HPDE6-E6E7 (cell line): ENCODE measurements around the gene KCNIP1.
"Not testable (repeated sequence)": the region's sequence is repeated elsewhere in the genome, so short reads cannot be mapped to it uniquely, and the experiment has no call there.

Source experiments
- DNase-seq: peaks from one replicate; pipeline ENCODE4 v3.0.0; 2011; ENCODE audit warnings: missing footprints; ENCODE audit errors: extremely low spot score

KCNIP1 gene

DNA sequence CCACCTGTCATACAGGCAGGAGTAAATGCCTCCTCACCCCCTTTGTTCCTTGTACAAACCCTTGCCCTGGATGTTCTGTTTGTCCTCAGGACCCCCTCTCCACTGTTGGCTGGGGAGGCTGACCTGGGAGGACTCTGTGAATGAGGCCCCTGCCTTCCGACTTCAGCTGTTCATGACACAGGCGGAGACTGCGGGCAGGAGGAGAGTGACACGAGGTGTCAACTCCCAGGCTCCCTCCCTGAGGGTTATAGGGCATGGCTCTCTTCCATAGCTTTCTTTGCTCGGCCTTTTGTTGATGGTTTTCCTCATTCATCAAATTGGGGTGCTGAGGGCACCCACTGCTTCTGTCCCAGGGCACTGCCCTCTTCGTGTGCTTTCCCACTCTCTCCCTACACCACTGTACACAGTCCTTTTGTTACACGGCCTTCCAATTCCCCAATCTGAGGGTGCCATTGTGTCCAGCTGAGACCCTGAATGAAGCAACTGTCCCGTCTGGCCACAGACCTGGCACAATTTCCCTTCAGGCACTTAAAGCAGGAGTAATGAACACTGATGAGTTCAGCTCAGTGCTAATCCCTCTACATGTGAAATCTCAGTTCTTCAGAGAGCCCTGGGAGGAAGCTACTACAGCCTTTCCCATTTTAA lies 33.8 kb downstream of the KCNIP1 start:
- no peak for DNase-seq

DNA sequence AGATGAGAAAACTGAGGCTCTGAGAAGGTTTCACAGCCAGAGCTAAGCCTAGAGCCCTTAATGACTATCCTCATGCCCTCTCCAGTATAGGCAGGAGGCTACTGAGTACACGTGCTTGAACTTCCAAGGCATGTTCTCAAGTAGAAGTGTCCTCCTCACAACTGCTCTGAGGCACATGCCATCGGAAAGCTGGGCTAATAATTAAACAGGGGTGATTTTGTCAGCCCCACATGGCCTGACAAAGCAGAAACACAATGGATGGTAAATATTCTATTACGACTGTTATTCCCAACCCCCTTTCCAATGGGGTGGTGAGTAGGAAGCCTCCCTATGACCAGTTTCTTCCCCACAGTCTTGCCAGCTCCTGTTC lies 34.3 kb downstream of the KCNIP1 start:
- DNase-seq = no peak

DNA sequence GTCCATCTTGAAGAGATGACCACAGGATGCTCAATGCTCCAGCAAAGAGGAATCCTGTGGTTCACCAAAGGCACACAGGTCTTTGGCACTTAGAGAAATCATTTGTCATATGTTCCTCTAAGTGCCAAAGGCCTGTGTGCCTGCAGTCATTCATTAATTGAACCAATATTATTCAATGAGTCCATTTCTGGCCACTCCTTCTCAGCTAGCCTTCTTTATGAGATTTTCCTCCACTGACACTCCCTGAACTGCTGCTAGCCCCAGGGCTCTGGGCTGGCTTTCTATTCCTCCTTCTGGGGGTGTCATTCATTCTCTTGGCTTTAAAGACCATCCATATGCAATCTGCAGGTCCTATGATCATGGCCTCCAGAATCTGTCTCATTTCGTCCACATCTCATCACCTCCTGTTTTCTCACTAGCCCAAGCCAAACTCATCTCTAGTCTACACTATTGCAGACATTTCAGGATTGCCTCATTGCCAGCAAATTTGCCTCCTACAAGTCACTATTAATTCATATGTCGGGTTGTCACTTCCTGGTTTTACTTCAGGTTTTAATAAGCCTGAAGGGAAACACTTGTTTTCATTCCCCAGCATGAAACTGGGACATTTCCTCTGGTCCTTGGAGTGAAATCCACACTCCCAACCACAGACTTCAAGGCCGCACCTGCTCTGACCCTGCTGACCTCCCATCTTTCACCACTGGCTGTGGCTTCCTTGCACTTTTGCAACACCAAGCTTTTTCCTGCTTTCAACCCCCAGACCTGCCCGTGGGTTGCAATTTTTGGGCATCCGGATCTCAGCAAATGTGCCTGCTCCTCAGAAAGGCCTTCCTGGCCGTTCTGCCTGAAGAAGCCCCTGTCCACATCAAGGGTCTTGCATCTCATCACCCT lies 35.1 kb downstream of the KCNIP1 start:
- DNase-seq = no peak

DNA sequence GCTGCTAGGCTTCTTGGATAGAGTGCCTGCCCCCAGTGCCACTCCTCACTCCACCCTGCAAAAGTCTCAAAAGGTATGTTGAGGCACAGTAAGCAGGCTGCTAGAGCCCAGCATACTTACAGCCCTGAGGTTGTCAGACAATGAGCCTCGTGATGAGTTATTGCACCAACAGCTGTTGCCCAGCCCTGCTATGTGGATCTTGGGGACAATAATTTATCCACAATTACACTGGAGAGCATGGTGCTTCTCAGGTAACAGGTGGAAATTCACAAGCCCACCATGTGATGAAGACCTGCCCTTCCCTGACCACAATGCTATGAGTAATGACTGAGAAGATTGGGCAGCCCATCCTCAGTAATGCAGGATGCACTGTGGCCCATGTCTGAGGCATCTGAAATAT lies 36.5 kb downstream of the KCNIP1 start:
- no peak for DNase-seq

DNA sequence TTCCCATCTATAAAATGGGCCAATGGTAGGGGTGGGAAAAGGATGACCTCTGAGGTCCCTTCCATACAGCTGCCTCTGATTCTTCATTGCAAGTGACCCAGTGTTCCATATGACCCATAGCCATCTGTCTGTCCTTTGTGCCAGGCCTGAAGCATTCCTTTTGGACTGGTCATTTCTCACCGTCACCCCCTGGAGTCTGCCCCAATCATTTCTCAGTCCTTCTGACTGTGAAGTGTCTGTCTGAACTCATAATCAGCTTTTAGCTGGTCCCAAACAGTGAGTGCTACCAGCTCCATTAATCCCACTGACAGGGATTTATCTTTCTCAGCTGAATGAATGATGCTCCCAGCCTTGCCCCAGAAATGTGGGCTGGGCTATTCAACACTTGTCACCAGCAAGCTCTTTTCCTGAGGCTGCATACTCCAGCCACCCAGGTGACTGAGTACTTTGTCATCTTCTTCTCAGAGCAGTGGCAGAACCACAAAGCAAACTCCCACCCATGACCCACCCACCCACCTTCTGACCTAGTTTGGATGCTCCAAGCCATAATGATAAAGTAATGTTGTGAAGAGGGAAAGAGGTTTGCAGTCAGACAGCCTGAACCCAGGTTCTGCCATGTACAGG lies 37.4 kb downstream of the KCNIP1 start:
- DNase-seq = no peak

DNA sequence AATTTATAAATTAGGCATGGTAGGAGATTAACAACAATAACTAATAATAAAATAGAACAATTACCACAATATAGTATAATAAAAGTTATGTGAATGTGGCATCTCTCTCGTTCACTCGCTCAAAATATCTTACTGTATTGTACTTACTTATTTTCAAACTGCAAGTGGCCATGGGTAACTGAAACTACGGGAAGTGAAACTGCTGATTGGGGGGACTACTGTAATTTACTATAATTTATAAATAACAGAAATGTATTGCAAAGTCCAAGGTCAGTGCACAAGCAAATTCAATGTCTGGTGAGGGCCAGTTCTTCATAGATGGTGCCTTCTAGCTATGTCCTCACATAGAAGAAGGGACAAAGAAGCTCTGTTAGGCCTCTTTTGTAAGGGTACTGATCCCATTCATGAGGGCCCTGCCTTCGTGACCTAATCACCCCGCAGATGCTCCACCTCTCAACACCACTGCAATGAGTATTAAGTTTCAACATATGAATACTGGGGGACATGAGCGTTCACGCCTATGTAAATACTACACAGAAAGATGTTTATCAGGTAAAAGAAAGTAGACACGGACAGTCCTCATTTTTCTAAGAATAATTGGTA lies 39.0 kb downstream of the KCNIP1 start:
- DNase-seq = no peak

DNA sequence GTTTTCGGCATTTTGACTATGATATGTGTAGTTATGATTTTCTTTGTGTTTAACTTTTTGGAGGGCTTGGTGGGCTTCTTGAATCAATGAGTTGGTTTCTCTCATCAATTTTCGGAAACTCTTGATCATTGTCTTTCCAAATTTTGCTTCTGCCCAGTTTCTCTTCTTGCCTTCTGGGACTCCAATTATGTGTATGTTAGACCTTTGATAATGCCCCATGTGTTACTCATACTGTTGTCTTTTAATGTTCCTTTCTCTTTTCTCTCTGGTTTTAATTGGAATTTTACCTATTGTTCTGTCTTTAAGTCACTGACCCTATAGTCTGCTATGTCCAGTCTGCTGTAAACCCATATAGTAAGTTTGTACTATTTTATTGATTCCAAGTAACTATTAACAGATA lies 41.5 kb downstream of the KCNIP1 start:
- no peak for DNase-seq

DNA sequence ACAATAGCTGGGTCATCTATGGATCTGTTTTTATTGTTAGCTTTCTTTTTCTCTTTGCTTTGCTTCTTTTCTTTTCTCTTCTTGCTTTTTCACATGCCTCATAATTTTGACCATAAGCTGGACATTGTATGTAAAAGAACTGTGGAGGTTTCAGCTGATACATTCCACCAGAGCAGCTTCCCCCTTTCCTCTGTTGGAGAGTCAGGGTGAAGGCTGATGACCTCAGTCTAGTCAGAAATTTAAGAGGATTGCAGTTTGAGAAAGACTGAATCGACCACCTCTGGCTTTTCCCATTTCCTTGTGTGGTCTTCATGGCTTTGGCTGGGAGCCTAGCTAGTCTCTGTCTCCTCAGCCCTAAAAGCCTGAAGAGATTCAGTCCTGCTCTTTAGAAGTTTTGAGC lies 42.0 kb downstream of the KCNIP1 start:
- DNase-seq = no peak

DNA sequence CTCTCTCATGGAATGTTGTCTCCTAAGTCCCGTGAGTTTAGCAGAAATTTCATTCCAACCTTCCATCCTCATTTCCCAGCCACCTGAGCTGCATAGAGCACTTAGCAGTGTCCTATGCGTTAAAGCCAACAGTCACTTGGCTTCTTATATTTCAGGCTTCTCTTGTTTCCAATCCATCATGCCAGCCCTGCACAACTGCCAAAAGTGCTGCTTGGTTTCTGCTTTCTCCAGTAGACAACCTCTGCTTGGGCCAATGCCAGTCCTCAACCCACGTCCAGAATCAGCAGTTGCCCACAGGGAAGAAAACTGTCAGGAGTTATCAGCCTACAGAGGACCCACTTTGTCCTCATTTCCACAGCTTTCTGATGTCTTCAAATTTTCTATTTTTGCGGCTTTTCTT lies 42.5 kb downstream of the KCNIP1 start:
- no peak for DNase-seq

DNA sequence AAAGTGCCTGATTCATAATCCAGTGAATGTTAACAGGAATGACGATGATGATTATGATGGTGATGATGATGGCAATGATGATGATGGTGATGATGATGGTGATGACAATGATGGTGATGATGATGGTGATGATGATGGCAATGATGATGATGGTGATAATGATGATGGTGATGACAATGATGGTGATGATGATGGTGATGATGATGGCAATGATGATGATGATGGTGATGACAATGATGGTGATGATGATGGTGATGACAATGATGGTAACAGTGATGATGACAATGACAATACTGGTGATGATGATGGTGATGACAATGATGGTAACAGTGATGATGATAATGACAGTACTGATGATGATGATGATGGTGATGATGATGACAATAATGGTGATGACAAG lies 46.6 kb downstream of the KCNIP1 start:
- DNase-seq = not testable (repeated sequence)

DNA sequence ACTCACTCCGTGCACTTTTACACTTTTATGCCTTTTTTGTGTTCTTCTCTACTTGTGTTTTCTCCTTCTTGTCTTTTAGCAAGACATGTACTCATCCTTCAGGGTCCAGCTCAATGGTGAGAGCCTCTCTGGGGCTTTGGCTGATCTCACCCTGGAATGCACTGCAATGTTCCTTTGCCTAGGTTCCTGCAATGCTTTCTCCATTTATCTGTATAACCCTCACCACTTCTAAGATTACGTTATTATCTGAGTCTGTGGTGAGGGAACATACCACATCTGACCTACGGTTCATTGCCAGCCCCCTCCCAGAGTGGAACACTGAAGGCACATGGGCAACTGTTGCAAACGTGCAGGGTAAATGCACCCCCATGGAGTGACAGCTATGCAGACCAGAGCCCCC lies 47.3 kb downstream of the KCNIP1 start:
- no peak for DNase-seq

DNA sequence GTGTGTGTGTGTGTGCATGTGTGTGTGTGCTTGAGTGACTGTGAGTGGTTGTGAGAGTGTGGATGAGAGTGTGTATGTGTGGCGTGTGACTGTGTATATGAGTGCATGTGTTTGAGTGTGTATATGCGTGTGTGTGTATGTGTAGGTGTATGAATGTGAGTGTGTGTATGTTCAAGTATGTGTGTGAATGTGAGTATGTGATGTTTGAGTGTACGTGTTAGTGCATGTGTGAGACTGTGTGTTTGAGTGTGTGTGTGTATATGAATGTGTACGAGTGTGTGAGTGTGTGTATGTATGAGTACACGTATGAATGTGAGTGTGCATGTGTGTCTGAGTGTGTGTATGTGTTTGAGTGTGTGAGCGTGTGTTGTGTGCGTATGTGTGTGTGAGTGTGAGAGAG lies 47.8 kb downstream of the KCNIP1 start:
- DNase-seq = no peak

DNA sequence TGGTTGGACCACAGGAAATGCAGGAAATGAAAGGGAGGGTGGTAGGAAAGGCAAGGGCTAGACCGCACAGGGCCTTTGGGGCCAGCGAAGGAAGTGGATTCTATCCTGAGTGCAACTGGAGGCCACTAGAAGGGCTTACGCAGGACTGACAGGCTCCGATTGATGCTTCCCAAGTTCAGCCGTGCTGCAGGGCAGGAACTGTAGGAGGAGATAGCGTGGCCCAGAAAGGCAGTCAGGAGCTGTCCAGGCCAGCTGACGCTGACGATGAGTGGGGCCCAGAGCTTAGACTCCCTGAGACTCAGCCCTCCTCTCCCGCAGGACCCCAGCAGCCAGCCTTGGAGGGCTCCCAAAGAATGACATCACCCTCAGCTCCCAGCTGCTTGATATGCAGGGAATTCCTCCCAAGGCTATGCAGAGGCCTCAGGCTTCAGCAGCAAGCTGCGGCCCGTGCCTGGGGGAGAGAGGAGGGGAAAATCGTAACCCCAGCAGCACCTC lies 48.8 kb downstream of the KCNIP1 start:
- no peak for DNase-seq

DNA sequence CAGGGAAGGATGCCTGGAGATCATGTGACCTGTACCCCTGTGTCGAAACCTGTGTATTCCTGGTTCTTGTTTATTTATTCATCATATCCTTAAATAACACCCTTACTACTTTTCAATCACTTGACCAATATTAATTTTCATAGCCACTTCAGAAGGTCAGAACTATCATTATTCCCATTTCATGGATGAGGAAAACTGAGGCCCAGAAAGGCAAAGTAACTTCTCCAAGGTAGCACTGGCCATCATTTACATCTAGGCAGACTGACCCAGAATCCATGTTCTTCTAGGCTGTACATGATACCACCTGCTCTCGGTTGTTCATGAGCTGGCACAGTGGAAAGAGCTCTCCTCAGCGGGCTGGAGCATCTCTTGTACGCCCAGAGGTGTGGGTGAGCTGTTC lies 49.4 kb downstream of the KCNIP1 start:
- no peak for DNase-seq

DNA sequence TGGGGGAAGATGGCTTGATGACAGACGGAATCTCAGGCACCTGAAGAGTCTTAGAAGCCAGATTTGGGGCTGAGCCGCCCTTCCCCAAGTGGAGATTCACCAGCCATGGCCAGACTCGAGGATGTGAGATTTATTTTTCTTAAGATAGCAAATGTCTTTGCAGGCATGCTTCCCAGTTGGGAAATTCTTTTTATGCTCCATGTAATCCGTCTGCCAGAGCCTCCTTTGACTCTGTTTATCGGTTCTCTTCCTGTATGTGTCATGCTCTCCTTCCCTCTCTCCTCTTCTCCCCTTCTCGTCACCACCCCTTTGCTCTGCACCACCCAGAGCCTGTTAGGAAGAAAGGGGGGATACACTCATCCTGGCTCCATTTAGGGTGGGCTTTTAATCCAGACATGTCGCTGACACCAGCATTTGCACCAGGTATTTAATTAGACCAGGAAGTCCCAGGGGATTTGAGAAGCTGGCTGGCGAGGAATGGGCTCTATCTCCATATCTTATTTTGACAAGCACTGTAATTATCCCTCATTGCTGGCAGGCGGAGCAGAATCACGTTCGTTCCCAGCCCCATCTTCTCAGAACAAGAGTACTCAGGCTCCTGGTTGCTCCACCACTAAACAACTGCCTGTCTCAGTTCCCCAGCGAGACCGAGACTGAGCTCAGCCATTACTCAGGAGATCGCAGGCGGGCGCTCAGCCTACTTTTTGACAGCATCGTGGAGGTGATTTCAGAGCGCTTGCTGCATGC lies 50.9 kb downstream of the KCNIP1 start:
- DNase-seq = no peak

DNA sequence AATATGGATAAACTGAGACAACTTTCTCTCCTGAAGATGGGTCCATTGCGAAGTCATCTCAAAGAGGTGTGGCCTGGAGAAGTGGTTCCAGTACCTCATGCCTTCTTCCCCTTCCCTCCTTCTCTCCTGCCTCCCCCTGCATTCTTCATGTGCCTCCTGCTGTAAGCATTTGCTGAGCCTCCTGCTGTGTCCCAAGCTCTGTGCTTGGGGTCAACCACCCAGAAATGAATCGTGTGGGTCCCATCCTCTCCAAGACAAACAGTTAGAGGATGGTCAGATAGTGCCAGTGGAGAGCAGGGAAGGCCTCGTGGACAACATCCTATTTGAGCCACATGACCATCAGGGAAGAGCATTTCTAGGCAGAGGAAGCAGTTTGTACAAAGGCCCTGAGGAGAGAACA lies 53.5 kb downstream of the KCNIP1 start:
- DNase-seq = no peak

DNA sequence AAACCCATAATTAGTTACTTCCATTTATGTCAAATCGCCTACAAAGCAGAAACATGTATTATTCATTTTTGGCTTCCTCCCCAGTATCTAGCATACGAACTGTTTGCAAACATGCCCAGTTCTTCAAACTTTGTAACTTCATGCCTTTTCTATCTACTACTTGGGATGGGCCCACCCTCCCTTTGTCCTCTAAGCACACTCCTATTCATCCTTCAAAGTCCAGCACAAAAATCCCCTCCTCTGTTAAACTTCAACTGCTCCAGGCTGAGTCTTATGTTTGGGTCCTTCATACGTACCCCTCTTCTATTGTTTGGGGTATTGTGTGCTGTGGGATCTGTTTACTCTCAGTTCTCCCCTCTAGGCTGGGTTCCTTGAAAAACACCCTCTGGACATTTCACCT lies 55.5 kb downstream of the KCNIP1 start:
- DNase-seq = no peak

DNA sequence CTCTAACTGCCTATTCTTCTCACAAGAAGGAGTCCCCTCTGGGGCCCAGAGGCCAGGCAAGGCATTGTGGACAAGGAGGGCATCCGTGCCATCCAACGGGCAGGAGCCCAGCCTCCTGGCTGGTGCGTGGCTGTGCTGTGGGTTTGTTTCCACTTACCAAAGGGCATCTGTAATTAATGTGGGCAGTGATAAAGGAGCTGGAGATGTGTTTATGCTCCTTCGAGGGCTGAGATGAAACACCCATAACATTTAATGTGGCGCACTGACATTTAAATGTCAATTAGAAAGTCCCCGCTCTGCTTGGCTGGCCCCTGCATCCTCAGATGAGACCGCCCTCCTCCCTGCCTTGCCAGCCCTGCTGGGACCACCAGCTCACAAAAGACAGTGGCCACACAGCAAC lies 57.1 kb downstream of the KCNIP1 start:
- DNase-seq = no peak

DNA sequence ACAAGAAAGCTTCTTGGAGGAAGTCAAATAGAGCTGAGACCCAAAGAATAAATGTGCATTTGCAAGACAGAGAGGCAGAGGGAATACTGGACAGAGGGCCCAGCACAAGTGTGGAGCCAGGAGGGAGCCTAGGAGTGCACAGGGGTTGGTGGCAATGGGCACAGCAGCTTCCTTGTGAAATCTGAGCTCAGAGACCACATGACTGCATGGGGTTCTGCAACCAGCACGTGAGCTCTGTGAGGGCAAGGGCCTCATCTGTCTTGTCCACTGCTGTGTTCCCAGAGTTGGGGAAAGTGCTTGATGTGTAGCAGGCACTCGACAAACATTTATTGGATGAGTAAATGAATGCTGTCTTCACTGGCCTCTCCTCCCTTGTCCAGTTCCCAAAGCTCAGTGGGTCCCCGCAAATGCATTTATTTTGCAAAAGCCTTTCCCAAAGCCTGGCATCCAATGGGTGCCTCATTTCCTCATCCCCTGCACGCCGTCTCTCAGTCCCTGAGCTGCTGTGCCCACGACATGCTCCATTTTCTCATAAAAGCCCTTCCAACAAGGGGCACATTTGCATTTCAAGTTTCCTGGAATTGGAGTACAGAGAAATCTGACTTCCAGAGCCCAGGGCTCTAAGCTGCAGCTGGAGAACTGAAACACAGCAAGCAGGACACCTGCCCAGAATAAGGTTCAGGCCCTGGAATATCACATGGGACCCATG lies 58.5 kb downstream of the KCNIP1 start:
- no peak for DNase-seq

DNA sequence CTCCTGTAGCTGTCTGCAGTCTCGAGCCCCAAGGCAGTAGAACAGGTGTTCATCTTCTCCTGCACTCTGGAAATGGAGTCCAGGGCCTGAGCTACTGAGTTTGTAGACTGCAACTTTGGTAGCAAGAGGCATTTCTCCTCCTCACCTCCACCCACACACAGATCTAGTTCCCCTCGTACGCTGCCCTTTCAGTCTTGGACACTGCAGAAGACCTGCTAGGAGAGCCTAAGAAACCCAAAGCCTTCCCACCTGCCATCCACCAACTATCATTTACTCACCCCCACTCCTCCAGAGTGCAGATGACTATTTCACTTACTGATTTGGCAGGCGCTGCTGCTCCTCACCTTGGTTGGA lies 59.0 kb downstream of the KCNIP1 start:
- no peak for DNase-seq
